DMS53 treated with DMSO at 0.1 percent for 48 hours (cell line): Measurements from ENCODE around the gene NUMB.

Experiments used
- DNase-seq: peaks from one replicate; lab custom pipeline; 2025; ENCODE audit not compliant: unreplicated experiment; lab: John Stamatoyannopoulos, UW

NUMB gene

GRCh38 chr14:73234586-73235394 is 223.6 kb downstream of the NUMB start:
- no peak for DNase-seq

- DNase-seq, result no peak
Observed at GRCh38 chr14:73234029-73234428, 224.3 kb downstream of the NUMB start.

GRCh38 chr14:73233564-73233963 is 224.8 kb downstream of the NUMB start:
- no peak for DNase-seq

GRCh38 chr14:73232984-73233383 is 225.4 kb downstream of the NUMB start:
- no peak for DNase-seq

- DNase-seq, result no peak
Observed at GRCh38 chr14:73231981-73232851, 226.1 kb downstream of the NUMB start.

- DNase-seq, result no peak
Observed at GRCh38 chr14:73230051-73230450, 228.3 kb downstream of the NUMB start.

GRCh38 chr14:73227812-73228781 is 230.2 kb downstream of the NUMB start:
- no peak for DNase-seq

GRCh38 chr14:73225496-73225895 is 232.8 kb downstream of the NUMB start:
- DNase-seq, result no peak
